ENCODE results near the gene RAD1. TPM values are rescaled to one million over a fixed set of nuclear protein-coding genes. Genes with fewer than 3 reads are reported as not detected.
A peak's percentile ranks its signal among the peaks of the same experiment; 100 is the strongest.

RAD1 gene, protein sequence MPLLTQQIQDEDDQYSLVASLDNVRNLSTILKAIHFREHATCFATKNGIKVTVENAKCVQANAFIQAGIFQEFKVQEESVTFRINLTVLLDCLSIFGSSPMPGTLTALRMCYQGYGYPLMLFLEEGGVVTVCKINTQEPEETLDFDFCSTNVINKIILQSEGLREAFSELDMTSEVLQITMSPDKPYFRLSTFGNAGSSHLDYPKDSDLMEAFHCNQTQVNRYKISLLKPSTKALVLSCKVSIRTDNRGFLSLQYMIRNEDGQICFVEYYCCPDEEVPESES
- 37.3 and 40.5 TPM in 2 replicates for total RNA-seq (2021; fragmentation: NEBNext Ultra II Directional; extraction: Animal tissue kit (Norgen Biotek cat#: 25700))
- polyA plus RNA-seq (2011; rRNA removed): 12.0 and 15.1 TPM in 2 replicates
- 19.1 TPM for polyA plus RNA-seq (2011; cell fraction: cytosol; rRNA removed)
- 22.2 TPM for polyA plus RNA-seq (2011; cell fraction: nucleus; rRNA removed)
- polyA plus RNA-seq (2012, experiment 1 of 2): 27.8 to 31.3 TPM (median 29.3 TPM) in 4 replicates
- 9.4 TPM for polyA plus RNA-seq (2012, experiment 2 of 2)
- 33.2 TPM for polyA plus RNA-seq (2013, experiment 1 of 2)
- polyA plus RNA-seq (2013, experiment 2 of 2): 35.7 TPM
- polyA minus RNA-seq (2011; rRNA and poly(A)+ RNA removed): 35.1 and 40.4 TPM in 2 replicates
- 30.4 TPM for polyA minus RNA-seq (2011; cell fraction: cytosol; rRNA and poly(A)+ RNA removed)
- polyA minus RNA-seq (2011; cell fraction: nucleus; rRNA and poly(A)+ RNA removed): 63.6 TPM
- long read RNA-seq, experiment 1, full-length matches to known transcripts: 24 of 50 reads
- long read RNA-seq, experiment 1, partial matches to known transcripts: 8 of 50 reads
- long read RNA-seq, experiment 1, other reads (novel, unspliced or antisense): 18 of 50 reads
- long read RNA-seq, experiment 2, full-length matches to known transcripts: 53 of 68 reads
- long read RNA-seq, experiment 2, partial matches to known transcripts: 2 of 68 reads
- long read RNA-seq, experiment 2, other reads (novel, unspliced or antisense): 13 of 68 reads

DNA sequence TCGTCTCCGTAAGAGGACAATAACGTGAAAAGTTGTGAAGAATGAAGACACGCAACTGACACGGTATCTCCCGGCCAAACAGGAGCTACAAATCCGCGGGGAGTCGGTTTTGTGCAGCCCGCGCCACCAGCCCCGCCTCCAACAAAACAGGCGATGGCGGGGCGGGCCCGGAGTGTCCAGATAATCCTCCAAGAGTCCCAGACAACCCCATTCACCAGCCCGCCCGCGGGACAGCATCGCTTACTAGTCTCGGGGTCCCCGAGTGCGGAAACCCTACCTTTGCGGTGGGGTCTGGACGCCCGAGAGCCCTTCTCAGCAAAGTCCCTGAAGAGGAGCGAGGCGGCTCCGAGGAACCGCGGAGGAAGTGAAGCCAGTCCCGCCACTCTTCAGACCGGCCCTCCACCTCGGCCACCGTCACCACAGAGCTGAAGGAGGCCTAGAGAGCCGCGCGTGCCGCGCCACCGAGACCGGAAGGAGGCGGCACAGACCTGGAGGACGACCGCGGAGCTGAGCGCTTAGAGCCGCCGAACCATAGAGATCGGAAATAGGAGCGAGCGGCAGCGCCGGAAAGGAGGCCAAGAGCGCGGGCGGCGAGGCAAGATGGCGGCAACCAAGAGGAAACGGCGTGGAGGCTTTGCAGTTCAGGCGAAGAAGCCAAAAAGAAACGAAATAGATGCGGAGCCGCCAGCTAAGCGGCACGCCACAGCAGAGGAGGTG lies at the start of gene RAD1, which contains the start of gene BRIX1:
TSS of gene RAD1 (minus strand) at position 366 of the 717 bp plus-strand sequence. CDS start 612 bp downstream, outside the sequence.
TSS of gene BRIX1 (plus strand) at position 573 of the 717 bp plus-strand sequence. CDS start at position 601, 28 bp downstream.
- Histone ChIP-seq H4K91ac (replicated peaks; ENCODE audit: insufficient read length, low read length) (peak within 1 kb of the TSS; percentile 97), H3K18ac (ENCODE audit: extremely low read depth, low read length) (peak within 1 kb of the TSS; percentile 92), H3K23ac (ENCODE audit: insufficient read length) (no peak within 1 kb of the TSS), H3K4ac (replicated peaks; ENCODE audit: insufficient read length, low read depth, low read length) (no peak within 1 kb of the TSS), H3K27me3 (replicated peaks in 1 of 4; ENCODE audit: control insufficient read depth in 3 of 4, extremely low read depth in 1 of 4, insufficient read depth in 3 of 4, low read length in 3 of 4) (no peaks in the 10 kb centered on the region), H3K9me3 (ENCODE audit: insufficient read depth in 2 of 2, low read depth in 1 of 2, low read length in 1 of 2) (no peaks in the 10 kb centered on the region), H2BK15ac (ENCODE audit: low read length) (no peak within 1 kb of the TSS), H2AK5ac (ENCODE audit: low read depth, low read length) (no peak within 1 kb of the TSS), H3K4me1 (replicated peaks in 1 of 4; ENCODE audit: control insufficient read depth in 3 of 4, insufficient read depth in 4 of 4, low read length in 3 of 4) (peaks cover 0 to 3% (median under 1%) of the 10 kb centered on the region in 4 experiments; a peak in 1 of 7 replicates), H4K5ac (ENCODE audit: insufficient read length, low read depth, low read length) (peak within 1 kb of the TSS; percentile 97), H3K4me2 (ENCODE audit: insufficient read depth in 1 of 2, low read depth in 2 of 2, low read length in 2 of 2) (peak within 1 kb of the TSS; percentile 80 to 84), H3K9ac (replicated peaks in 1 of 4; ENCODE audit: extremely low read depth in 1 of 4, low read depth in 3 of 4, low read length in 3 of 4) (peak within 1 kb of the TSS; percentile 90 to 99 (median 98)), H3K56ac (replicated peaks; ENCODE audit: insufficient read length, low read depth, low read length) (peak within 1 kb of the TSS; percentile 73), H4K8ac (ENCODE audit: extremely low read depth, insufficient read depth, low read length) (peak within 1 kb of the TSS; percentile 99), H3K14ac (ENCODE audit: insufficient read length) (no peak within 1 kb of the TSS), H2AFZ (ENCODE audit: low read length) (0 out of 2 replicates have a peak within 1 kb of the TSS, but pooled peaks have one; percentile 4), H2BK5ac (ENCODE audit: low read depth, low read length) (peak within 1 kb of the TSS; percentile 94), H3K27ac (ENCODE audit: low read depth, low read length) (peak within 1 kb of the TSS; percentile 95), H3K36me3 (ENCODE audit: control insufficient read depth in 2 of 4, insufficient read depth in 4 of 4, low read length in 3 of 4) (peaks cover 7 to 43% (median 23%) of the 10 kb centered on the region in 4 experiments), H3K79me1 (ENCODE audit: low read depth, low read length) (no peaks in the 10 kb centered on the region), H3K23me2 (ENCODE audit: low read depth, low read length) (peaks cover 10% of the 10 kb centered on the region; the same call in 1 of the 2 replicates), H2BK120ac (replicated peaks; ENCODE audit: low read depth, low read length) (no peak within 1 kb of the TSS), H3K79me2 (ENCODE audit: control insufficient read depth in 1 of 2, insufficient read depth in 2 of 2, low read length in 2 of 2) (peaks cover 26 to 68% of the 10 kb centered on the region in 2 experiments), H3K4me3 (ENCODE audit: extremely low read depth in 1 of 4, insufficient read depth in 2 of 4, low read depth in 3 of 4, low read length in 4 of 4) (peak within 1 kb of the TSS; percentile 86 to 100 (median 96)), H2BK20ac (ENCODE audit: low read length) (no peak within 1 kb of the TSS), H4K20me1 (replicated peaks in 1 of 2; ENCODE audit: control insufficient read depth in 1 of 2, insufficient read depth in 2 of 2, low read length in 2 of 2) (peaks cover 1 to 3% of the 10 kb centered on the region in 2 experiments), H2BK12ac (ENCODE audit: low read depth, low read length) (no peak within 1 kb of the TSS; the same call in 1 of the 2 replicates)
- ChIA-PET POLR2A (ENCODE audit: partially characterized antibody) (interaction anchor here (0.7 to 5.1 kb wide), 21 partner anchors 10 to 1375 kb away, joined by 3 to 52 read pairs (median 3); partner anchors contain the start of genes DNAJC21, RAI14 and TTC23L), CTCF (ENCODE audit: partially characterized antibody) (interaction anchor here (1.0 to 3.9 kb wide), 4 partner anchors 10 to 440 kb away, joined by 3 to 24 read pairs (median 8); no protein-coding TSS in a partner anchor)
- 1% methylated on average over 64 of the region's 67 CpGs; no CpG with 5 or more reads in 1 of the 2 experiments for WGBS, 2 experiments (ENCODE audit: extremely low coverage in 1 of 2, insufficient coverage in 1 of 2, insufficient read length in 1 of 2, insufficient replicate concordance in 2 of 2, low coverage in 1 of 2, low lambda C conversion rate in 2 of 2, missing lambda C conversion rate in 1 of 2)
- no peak for FAIRE-seq
- peak; percentile 89 to 91 for DNase-seq (ENCODE audit: low read depth in 1 of 2, low spot score in 2 of 2)
- no peak for TF ChIP-seq CTBP2 (IDR thresholded peaks at IDR 0.05; ENCODE audit: borderline replicate concordance, insufficient read depth, insufficient read length, low read length)
- TF ChIP-seq SAP30 (IDR thresholded peaks at IDR 0.05; ENCODE audit: insufficient read depth, insufficient replicate concordance, low read length): peak; percentile 82
- TF ChIP-seq BCL11A (IDR thresholded peaks at IDR 0.05; ENCODE audit: low read depth in 2 of 2, low read length in 2 of 2): no peak
- TF ChIP-seq EP300 (IDR thresholded peaks at IDR 0.05; ENCODE audit: borderline replicate concordance in 1 of 2, low read depth in 2 of 2, low read length in 2 of 2): 0 out of 3 replicates have a peak, but pooled peaks of 1 of the 2 experiments have one; percentile 59
- peak; percentile 98 for TF ChIP-seq YY1 (IDR thresholded peaks at IDR 0.05; ENCODE audit: low read depth, low read length)

Data from H1 (cell line).